K562 treated with DMSO at 1 percent for 48 hours (cell line): ENCODE data around the gene UBLCP1. TPM values are rescaled to one million over a fixed set of nuclear protein-coding genes. Genes with fewer than 3 reads are reported as not detected.

Source experiments
- total RNA-seq: library from RNA; unstranded; fragments of 300-600 nt; gene quantifications from 2 replicates; pipeline ENCODE4 v1.2.3, GENCODE V29; 2022; ENCODE audit warnings: low replicate concordance; ENCODE audit errors: extremely low read depth

Gene UBLCP1, protein sequence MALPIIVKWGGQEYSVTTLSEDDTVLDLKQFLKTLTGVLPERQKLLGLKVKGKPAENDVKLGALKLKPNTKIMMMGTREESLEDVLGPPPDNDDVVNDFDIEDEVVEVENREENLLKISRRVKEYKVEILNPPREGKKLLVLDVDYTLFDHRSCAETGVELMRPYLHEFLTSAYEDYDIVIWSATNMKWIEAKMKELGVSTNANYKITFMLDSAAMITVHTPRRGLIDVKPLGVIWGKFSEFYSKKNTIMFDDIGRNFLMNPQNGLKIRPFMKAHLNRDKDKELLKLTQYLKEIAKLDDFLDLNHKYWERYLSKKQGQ
- total RNA-seq = not detected in 2 replicates

GRCh38 chr5:159262859-159263568 is at the start of gene UBLCP1:
Gene UBLCP1, plus strand, starts transcription at chr5:159263290. Its CDS starts 5,626 bp downstream, at chr5:159268916.

DNA sequence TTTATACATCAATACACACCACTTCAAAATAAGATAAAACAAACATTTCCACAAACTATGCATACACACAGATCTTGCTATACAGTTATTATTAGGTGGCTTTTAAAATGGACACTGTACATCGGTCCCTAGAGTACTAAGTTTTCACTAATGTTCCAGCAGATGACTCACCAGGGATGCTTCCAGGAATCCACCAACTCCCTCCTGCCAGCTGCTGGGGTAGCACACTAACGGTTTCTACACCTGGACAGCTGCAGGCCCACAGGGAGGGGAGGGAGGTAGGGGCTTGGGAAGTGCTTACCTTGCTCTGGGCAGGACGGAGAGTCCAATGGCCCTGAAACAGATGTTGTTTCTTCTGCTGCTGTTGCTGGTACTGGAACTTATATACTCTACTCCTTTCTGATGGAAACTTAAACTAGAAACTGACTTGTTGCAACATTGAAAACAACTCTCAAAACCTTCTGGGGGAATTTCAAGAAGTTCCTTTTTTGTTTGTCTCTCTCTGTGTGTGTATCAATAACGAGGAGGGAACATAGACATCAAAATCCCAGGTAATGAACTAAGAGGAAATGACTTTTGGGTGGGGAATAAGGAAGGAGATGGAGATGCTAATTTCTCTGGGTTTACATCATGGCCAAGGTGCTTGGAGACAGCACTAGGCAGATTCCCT is 67.2 kb downstream of the UBLCP1 start, which contains the start of gene IL12B:
Gene IL12B, minus strand, starts transcription at position 357 of the 670 bp plus-strand sequence. CDS start 3,705 bp downstream, outside the sequence.

Other genes with a start within 250 kb of the UBLCP1 start
- gene EBF1, start 163.4 kb upstream of the UBLCP1 start, total RNA-seq = not detected in 2 replicates
- gene RNF145, start 53.7 kb upstream of the UBLCP1 start, total RNA-seq = not detected in 2 replicates
- not detected in 2 replicates for gene IL12B, start 67.2 kb downstream of the UBLCP1 start, total RNA-seq